HG03378 (cell line): ENCODE results near the gene TTC17.
"Not testable (repeated sequence)": the region's sequence is repeated elsewhere in the genome, so short reads cannot be mapped to it uniquely, and the experiment has no call there.

Experiments used
- ATAC-seq: cut with Tn5 transposase; IDR thresholded peaks from one replicate; pipeline ENCODE4 v1.9.1; 2021; ENCODE audit warnings: mild to moderate bottlenecking, moderate library complexity; ENCODE audit not compliant: unreplicated experiment

TTC17 gene

DNA sequence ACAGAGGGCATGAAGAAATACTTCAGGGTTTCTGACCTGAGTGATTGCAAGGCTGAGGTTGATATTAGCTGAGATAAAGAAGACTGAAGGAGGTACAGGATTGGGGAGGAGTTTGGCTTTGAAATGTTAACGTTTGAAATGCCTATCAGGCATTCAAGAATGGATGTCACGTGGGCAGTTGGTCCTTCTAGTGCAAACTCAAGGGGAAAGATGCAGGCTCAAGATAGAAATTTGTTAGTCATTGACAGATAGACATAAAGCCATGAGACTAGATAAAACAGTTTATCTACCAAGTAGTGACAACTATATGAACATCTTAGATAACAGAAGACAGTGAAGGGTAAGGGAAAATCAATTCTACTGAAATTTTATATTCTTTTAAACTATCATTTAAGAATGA is 23.1 kb downstream of the TTC17 start:
- no peak for ATAC-seq

DNA sequence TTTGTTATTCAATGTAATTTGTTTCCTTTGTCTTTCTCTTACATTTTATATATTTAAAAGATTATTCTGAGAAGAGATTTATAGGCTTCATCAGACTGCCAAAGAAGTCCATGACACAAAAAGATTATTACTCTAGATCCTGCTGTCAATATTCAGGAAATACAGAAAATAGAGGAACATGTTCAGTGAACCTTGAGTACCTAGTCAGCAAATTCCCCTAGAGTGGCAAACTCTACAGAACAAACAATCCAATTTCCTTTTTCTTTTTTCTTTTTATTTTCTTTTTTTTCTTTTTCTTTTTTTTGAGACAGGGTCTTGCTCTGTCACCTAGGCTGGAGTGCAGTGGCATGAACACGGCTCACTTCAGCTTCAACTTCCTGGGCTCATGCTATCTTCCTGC is 23.9 kb downstream of the TTC17 start:
- no peak for ATAC-seq

DNA sequence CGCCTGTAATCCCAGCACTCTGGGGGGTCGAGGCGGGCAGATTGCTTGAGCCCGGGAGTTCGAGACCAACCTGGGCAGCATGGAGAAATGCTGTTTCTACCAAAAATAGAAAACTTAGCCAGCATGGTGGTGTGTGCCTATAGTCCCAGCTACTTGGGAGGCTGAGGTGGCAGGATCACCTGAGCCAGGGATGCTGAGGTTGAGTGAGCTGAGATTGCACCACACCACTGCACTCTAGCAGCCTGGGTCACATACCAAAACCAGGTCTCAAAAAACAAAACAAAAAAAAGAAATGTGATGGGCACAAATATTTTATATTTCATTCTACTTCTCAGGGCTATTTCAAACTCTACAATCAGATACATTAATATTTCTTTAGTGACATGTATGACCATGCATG is 25.7 kb downstream of the TTC17 start:
- ATAC-seq: no peak

DNA sequence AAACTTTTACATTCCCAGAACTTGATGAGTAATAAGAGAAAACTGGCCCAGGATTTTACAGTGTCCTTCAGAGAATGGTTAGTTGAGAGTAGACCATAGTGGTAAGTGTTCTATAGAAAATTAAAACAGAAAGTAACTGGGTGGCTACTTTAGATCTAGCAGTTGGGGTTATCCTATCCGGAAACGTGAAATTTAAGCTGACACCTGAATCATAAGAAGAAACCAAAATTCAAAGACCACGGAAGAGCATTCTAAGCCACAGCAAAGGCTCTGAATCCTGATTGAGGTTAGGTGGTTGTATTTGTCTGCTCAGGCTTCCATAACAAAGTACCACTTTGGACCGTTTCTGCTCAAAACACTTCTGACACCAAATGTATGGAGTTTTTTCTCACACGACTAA is 34.0 kb downstream of the TTC17 start:
- ATAC-seq: no peak

DNA sequence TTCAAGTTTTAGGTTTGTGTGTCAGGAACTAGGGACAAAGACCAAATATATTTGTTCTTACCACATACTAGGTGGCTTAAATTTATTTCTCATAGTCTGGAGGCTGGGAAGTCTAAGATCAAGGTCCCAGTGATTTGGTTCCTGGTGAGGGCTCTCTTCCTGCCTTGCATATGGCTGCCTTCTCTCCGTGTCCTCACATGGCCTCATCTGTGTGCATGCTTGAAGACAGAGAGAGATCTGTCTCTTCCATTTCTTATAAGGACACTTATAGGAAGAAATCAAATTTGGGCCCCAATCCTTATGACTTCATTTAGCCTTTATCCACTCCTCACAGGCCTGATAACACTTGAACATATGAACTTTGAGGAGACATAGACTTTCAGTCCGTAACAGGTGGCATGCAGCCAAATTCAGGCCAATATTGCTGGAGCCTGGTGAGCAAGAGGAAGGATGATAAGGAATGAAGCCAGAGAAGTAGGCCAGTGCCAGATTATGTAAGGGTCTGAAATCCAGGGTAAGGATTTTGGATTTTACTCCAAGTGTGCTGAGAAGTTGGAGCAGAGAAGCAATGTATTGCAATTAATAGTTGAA is 35.1 kb downstream of the TTC17 start:
- no peak for ATAC-seq

DNA sequence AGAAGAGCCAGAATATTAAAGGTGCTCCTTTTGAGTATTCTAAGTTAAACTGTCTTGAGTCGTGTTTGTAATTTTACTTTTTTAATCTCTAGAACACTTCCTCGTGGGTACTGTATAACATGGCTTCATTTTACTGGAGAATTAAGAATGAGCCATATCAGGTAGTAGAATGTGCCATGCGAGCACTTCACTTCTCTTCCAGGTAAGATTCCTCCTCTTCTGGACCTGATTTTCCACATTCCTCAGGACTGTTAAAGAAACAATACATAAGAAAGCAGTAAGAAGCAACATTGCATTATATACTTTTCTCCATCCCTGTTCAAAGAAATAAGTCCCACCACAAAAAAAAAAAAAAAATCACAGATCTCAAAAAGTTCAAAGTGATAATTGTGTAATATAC is 37.9 kb downstream of the TTC17 start:
- no peak for ATAC-seq

DNA sequence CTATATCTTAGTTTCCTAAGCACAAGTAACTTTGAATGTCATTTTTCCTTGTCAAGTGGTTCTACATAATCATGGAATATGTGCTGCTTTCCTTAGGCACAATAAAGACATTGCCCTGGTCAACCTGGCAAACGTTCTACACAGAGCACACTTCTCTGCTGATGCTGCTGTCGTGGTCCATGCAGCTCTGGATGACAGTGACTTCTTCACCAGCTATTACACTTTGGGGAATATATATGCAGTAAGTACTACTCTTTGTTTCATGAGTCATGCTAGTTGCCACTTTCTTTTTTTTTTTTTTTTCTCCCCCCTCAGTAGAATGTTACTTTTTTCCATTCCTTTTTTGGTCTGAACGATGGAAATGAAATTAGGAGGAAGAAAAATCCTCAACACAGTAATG is 38.5 kb downstream of the TTC17 start:
- no peak for ATAC-seq

DNA sequence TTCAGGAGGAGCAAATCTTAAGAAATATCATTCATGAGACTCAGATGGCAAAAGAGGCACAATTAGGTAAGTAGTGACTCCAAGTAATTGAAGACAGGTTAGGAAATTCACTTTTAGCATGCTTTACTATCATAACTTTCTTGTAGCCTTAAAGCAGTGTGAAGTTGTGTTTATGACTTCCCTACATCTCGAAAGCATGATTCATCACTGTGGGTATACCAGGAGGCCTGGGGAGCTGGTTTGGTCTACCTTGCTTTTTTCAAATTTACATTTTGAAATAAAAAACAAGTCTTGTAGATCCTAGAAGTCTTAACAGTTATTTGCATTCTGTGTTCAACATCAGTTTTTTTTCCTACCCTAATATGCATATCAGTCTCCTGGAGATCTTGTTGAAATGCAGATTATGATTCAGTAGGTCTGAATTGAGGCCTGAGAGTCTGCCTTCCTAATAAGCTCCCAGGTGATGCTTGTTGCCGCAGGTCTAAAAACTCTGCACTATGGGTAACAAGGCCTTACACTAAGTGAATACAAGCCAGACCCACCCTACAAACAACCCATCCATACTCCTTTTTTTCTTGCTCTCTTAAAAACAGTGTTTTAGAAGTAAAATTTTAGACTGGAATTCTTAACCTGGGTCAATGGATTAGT is 41.4 kb downstream of the TTC17 start:
- ATAC-seq: no peak

DNA sequence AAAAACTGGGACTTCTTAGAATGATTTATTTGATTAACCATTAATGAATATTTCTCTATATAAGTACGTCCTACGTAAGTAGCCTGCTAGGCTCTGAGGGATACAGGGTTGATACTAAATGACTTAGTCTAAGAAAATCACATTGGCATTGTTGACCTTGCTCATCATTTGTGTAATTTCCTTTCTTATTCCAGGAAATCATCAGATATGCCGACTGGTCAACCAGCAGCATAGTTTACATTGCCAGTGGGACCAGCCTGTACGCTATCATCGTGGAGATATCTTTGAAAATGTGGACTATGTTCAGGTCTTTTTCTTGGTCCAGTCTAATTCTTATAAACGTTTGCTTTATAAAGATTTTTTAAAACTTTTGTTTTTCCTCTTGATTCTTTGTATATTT is 42.5 kb downstream of the TTC17 start:
- no peak for ATAC-seq

DNA sequence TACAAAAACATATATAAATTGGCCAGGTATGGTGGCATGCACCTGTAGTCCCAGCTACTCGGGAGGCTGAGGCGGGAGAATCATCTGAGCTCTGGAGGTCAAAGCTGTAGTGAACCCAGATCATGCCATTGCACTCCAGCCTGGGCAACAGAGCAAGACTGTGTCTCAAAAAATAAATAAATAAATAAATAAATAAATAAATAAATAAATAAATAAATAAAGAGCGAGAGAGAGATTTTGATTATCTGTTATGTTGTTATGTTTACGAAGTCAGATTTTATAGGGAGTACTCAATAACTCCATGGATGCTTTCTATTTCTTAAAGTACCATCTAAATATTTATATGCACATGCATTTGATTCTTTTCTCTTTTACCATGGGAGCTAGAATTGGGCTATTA is 43.1 kb downstream of the TTC17 start:
- ATAC-seq: not testable (repeated sequence)

DNA sequence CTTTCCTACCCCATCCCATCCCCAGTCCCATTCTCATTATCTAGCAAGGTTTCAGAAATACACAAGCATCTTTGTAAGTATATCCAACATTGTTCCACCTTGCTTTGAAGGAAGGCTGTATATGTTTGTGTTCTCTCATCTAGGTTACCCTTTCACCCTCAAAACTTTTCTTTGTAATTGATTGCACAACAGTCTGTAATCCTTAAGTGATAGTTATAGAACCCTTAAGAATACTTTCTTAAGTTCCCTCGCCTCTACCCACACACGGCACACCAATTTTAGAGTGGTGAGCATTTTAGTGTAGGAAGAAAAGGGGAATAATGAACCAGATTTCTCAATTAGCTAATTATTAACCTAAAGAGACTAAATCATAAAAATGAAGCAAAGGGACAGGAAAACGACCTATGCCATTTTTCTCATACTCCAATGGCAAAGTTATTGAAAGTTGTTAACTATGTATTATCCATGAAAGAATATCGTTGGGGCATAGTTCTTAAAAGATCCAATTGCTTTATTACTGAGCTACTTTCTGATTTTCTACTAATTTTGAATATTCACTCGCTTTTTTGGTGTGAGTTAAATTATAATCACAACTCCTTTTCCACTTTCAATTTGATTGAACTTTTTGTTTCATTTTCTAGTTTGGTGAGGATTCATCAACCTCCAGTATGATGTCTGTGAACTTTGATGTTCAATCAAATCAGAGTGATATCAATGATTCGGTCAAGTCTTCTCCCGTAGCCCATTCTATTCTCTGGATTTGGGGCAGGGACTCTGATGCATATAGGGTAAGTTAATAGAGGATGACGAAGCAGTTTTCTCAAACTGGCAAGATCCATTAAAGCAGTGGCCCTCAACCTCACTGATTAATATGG is 44.9 kb downstream of the TTC17 start:
- ATAC-seq: no peak

DNA sequence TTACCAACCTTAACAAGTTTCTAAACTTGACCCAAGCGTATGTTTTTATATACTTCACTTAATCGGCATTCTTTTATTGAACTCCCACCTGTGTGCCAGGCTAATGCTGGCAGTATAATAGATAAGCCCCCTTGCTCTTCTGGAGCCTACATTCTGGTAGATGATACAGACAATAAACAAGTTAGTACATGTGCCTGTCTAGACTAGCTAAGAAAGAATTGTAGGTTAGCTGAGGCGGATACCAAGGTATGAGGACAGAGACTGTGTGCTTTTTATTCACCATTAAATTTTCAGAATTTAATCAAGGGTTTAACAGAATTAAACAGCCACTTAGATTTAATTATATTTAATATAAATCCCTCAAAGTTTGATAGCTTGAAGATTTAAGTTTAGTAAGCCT is 45.7 kb downstream of the TTC17 start:
- ATAC-seq: no peak

DNA sequence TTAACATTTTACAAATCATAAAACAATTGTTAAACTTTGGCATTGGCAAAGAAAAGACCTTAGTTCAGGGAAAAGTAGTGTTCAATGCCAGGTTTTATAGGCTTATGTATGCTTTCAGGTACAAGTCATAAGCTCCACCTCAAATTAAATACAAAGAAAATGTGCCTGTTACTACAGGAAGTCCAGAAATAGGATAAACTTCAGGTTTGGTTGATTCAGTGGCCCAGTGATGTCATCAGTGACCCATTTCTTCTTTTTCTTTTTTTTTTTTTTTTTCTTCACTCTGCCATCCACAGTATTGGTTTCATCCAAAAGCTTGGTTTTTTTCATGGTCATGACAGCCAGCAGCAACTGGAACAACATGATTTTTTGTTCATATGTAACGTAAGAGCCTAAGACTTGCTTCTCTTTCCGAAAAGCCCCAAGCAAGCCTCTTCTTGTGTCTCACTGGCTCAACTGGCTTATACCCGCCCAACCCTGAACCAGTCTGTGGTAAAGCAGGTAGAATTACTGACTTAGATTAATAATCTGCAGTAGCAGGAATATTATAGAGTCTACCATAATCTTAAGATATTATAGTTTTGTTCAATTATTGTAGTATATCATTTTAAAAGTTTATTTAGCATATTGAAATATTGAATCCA is 46.2 kb downstream of the TTC17 start:
- no peak for ATAC-seq

DNA sequence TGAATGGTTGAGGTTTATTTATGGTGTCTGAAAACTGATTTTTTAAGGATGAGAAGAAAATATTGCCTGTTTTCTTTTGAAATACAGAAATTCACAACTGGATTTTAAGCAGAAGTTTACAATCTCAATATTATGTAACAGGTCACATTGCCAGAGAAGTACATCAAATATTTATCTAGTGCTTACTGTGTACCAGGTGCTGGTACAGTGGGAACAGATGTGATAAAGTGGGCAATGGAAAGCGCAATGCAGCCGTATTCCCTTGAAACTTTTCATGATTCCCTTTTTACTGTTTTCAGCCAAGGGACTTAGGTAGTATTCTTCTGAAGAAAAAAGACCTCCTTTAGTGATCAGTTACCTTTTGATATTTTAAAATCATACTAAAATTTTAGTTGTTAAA is 49.6 kb downstream of the TTC17 start:
- no peak for ATAC-seq

DNA sequence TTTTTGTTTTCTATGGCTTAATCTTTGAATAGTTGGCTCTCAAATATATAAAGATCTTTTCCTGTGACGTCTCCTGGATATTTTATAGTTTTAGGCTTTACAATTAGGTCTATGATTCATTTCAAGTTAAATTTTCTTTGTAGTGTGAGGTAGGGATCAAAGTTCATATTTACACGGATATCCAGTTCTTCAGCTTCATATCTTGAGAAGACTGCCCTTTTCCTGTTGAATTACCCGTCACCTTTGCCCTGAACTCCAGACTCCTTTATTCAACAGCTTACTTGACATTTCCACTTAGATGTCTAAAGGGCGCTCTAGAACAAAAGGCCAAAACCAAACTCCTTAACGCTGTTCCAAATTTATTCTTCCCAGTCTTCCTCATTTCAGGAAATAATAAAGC is 51.7 kb downstream of the TTC17 start:
- ATAC-seq: no peak

DNA sequence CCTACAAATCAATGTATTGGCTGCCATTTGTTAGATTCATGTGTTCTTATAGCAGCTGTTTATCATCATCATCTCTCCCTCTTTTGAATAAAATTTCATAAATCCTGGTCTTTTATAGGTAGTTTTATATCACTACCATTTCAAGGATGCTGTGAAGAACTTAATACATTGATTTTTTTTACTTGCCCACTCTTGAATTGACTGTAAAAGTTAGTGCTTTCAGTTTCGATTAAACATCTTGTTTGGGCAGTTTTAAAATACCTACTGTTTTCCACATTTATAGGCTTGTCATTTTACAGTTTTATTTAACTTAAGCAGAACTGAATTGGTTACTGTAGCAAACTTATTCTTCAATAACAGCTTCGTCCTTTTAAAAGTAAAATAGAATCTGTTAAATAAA is 59.5 kb downstream of the TTC17 start:
- peak; percentile 43 for ATAC-seq

DNA sequence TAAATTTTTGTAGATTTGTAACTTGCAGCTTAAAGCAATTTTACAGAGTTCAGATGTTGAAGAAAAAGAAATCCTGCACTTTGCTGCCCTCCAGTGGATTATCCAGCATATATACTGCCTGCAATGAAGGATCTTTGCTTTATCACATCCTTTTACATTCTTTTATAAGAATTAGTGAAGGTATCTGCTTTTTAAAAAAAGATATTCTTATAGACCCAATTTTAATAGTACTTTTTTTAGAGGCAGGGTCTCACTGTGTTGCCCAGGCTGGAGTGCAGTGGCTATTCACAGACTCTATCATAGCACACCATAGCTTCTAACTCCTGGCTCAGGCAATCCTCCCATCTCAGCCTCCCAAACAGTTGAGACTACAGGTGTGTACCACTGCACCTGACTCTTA is 60.7 kb downstream of the TTC17 start:
- ATAC-seq: peak; percentile 74

DNA sequence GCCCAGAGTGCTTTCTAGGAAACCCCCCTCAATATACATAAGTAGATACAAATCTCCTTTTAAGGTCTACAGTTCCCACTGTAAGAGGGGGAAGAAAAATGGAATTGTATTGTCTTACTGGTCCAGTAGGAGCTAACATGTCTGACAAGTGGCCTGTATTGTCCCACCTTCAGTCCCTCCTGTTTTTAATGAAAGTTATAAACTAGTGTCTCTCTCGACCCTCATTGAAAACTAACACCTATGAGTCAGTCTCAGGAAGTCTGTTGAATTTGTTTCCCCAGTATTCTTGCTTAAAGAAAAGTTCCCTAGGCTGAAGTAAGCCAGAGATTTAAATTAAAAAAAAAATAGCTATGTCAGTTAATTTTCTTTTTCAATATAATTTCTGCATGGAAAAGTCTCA is 69.3 kb downstream of the TTC17 start:
- no peak for ATAC-seq

DNA sequence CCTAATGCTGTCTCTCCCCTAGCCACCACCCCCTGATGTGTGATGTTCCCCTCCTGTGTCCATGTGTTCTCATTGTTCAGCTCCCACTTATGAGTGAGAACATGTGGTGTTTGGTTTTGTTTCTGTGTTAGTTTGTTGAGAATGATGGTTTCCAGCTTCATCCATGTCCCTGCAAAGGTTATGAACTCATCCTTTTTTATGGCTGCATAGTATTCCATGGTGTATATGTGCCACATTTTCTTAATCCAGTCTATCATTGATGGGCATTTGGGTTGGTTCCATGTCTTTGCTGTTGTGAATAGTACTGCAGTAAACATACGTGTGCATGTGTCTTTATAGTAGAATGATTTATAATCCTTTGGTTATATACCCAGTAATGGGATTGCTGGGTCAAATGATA is 72.2 kb downstream of the TTC17 start:
- not testable (repeated sequence) for ATAC-seq

DNA sequence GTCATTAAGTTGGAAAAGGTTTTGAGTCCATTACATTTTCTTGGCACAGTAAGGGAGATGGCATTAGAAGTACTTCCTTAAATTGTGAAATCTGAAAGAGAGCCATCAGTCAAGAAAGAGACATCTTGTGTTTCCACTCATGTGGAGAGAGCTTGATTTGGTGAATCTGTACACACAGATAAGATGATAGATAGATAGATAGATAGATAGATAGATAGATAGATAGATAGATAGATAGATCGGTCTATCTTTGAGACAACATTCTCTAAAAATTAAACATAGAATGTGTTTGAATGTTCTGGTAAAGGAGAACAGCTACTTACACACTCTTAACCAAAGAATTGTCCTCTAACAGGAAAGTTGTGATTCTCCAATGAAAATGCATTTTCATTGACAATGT is 76.2 kb downstream of the TTC17 start:
- no peak for ATAC-seq

DNA sequence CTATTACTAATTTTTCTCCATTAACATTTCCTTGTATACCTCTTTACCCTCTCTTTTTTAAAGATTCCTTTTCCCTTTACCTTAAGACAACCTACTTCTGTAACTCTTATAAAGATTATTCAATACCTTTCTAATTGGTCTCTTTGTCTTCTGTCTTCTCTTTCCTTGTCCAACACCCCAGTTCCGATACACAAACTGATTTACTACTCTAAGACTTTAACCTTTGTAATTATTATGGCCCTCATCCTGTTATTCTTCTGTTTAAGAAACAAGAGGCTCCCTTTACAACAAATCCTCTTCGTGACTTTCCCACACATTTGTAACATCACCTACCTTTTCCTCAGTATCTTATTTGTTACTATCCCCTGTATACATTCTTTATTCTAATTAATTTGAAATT is 81.8 kb downstream of the TTC17 start:
- no peak for ATAC-seq

DNA sequence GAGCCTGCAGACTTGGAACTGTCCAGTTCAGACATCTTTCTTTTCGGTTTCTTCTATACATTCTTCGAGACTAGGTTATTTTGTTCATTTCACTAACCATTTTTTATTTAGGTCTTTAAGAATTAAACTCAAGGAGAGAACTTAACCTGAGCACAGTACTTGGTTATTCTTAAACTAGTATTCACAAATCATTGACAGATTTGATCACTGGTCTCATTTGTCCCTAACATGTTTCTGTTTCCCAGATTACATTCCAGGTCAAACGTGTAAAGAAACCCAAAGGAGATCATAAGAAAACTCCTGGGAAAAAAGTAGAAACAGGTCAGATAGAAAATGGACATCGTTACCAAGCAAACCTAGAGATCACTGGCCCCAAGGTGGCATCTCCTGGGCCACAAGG is 85.1 kb downstream of the TTC17 start:
- ATAC-seq: no peak
